ENCODE data around the gene SHANK1.

GRCh38 chr19:50705422-50706019 is 14.1 kb downstream of the SHANK1 start:
- no peak for TF ChIP-seq POLR2A (IDR thresholded peaks at IDR 0.05; ENCODE audit: low read depth, low read length)
- no peak for TF ChIP-seq POLR2AphosphoS5 (IDR thresholded peaks at IDR 0.05; ENCODE audit: low read depth, low read length)
- TF ChIP-seq TAF1 (IDR thresholded peaks at IDR 0.05; ENCODE audit: low read depth, low read length), result no peak
- no peak for TF ChIP-seq POU2F2 (IDR thresholded peaks at IDR 0.05; ENCODE audit: low read depth, low read length)

All from GM12891 (cell line).